Activated gamma-delta T cell treated with Interleukin-2 at 50 U/mL for 16 hours (primary cell): ENCODE data around the gene MSRB2.
A peak's percentile ranks its signal among the peaks of the same experiment; 100 is the strongest.
"Not testable (repeated sequence)": the region's sequence is repeated elsewhere in the genome, so short reads cannot be mapped to it uniquely, and the experiment has no call there.

Source experiments
- DNase-seq: peaks from one replicate; pipeline ENCODE4 v3.0.0-alpha.2; 2020

Gene MSRB2

DNA sequence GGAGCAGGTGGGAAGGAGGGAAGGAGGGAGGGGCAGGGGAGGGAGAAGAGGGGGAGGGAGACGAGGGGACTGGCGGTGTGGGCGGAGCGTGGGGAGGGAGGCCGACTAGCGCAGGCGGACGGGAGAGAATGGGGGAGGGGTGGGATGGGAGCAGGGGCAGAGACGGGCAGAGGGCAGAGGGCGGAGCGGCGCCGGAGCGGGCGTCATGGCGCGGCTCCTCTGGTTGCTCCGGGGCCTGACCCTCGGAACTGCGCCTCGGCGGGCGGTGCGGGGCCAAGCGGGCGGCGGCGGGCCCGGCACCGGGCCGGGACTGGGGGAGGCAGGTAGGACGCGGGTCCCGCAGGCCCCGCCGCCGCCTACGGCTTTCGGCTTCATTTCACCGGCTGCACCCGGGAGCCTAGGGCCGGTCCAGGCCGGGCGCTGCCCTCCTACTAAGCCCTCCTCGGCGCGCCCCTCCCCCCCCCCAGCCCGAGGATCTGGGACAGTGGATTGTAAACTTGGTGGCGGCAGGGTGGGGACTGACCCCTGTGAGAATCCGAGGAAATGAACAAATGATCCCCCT is at the start of gene MSRB2:
Gene MSRB2, plus strand, starts transcription at position 176 of the 562 bp plus-strand sequence. Its CDS starts 30 bp downstream, at position 206.
- peak; percentile 60 for DNase-seq

GRCh38 chr10:23046027-23046426 is 49.4 kb upstream of the MSRB2 start:
- DNase-seq = no peak

GRCh38 chr10:23047201-23048050 is 48.0 kb upstream of the MSRB2 start:
- DNase-seq = no peak

DNA sequence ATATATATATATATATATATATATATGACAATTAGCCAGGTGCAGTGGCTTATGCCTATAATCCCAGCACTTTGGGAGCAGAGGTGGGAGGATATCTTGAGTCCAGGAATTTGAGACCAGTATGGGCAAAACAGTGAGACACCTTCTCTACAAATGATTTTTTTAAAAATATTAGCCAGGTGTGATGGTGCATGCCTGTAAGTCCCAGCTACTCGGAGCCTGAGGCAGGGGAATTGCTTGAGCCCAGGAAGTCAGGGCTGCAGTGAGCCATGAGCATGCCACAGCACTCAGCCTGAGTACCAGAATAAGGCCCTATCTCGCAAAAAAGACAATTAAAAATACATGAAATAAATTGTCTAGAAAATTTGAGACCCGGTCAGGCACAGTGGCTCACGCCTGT is 47.2 kb upstream of the MSRB2 start:
- DNase-seq = no peak

DNA sequence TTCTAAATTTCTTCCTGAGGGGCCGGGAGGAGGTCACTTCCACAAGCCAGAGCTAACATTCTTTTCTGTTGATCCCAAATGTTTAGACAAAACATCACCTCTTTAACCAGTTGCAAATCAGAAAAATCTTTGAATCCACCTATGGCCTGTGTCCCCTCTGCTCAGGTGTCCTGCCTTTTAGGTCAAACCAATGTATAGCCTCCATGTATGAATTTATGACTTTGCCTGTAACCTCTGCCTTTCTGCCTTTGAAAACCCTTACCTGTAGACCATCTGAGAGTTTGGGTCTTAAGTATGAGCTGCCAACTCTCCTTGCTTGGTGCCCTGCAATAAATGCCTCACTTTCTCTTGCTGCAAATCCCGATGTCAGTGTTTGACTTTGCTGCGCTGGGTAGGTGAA is 44.1 kb upstream of the MSRB2 start:
- no peak for DNase-seq

- no peak for DNase-seq
Measured at GRCh38 chr10:23051855-23052331, 43.5 kb upstream of the MSRB2 start.

DNA sequence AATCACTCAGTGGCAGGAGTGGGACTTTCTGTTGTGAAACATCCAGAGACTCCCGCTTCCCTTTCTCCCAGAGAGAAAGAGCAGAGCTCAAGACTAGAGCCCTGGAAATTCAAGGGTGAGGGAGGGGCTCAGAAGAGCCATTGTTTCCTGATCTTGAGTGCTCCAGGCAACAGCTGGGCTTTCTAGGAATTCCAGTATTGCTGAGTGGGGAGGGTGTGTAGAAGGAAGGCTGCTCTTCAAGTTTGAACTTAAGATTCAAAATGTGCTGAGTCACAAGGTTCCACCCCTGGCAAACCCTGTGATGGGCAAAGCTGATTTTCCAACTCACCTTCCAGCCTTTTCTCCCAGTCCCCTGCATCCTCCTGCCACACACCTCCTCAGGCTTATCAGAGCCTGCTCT is 42.3 kb upstream of the MSRB2 start:
- no peak for DNase-seq

DNA sequence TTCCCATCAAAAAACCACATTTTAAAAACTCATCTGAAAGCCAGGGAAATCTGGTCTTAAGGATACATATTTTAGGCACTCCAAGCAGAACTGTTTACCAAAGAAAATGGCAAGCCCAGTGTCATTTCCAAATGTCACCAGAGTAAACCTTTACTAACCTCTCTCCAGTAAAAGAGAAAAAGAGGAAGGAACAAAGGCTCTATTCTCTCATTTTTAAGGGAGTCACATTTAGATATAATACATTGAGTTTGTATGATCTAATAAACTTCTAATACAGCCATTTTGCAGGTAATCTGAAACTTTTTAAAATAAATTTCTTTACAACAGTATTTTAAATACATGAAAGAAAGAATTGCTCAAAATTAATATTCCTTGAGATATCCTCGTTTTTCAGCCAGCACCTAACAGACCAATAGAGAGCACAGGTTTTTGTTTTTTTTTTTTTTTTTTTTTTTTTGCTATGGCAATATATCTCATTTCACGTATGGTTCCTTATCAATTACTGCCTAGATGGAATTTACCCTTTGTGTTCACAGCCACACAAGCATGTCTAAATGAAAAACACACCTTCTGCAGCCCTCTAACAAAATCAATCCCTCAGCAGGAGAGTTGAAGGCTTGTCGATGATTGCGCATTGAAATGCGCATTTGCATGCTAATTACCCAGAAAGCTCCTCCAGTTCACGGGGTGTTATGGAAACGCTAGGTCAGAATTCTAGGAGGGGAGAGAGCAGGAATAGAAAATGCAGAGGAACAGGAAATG is 39.8 kb upstream of the MSRB2 start:
- DNase-seq = no peak

DNA sequence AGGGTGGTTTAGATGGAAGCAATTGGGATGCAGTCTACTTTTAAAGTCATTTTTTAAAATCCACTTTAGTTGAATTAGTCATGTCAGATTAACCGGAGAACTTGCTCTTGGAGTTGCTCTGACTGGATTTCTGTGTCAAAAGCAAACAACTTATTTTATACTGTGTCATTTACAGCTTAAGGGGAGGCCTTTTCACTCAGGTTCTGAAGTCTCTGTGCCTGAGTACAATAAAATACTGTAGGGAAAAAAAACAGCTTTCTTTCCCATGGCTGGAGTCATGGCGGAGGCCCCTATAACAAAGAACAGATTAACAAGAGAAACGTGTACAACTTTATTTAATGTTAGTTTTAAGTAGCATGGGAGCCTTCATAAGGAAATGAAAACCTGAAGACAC is 39.2 kb upstream of the MSRB2 start:
- DNase-seq = no peak

DNA sequence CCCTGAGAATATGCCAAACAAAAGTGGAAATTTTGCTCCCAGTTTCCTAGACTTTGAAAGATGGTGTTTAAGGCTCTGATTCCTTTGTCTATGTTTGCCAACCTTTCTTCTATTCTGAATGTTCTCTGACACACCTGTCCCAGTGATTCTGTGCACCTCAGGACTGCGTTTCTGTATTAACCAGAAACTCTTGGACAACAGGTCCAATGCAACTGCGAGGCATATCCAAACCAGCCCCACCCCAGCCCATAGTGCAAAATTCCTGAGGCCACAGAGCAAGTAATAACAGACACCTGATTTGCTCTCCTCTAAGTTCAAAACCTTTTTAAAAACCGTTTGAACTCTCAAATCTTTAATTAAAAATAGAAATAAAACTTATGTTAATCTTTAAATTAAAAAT is 37.0 kb upstream of the MSRB2 start:
- DNase-seq = no peak

GRCh38 chr10:23060918-23061317 is 34.5 kb upstream of the MSRB2 start:
- DNase-seq = no peak

DNA sequence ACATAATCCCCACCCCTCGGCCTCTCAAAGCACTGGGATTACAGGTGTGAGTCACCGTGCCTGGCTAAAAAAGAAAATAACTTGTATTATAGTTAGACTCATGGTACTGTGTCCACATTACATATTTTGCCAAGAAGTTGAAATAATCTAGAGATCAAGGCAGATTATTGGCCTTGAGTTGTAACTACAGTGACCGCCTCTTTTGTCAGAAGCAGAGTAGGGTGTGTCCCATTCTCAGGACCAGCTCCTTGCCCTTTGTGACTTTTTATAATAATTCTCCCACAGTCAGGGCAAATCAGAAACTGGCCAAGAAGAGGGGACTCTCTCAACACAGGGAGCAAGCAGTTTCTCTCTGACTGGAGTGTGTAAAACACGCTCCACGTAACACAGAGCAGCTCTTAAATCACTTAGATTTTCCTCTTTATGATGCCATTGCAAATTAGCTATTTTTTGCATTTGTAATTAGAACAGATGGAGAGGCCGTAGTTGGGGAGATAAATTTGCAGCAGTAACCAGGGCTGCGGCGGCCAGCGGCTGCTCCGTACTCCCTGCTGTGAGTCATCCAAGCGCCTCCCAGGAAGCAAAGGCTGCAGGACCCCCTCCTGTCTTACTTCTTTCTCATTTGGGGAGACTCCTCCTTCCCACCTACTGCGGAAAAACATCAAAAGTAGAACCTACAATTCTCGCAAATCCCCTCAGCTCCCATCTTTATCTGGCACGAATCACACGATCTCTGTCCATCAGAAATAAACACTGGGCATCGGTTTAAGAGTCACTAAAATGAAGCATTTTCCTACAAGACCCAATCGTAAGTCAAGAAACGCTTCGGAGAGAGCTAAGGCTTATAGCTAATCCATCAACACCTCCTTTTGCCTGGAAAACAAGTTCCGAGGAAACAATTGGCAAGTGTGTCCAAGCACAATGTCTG is 32.1 kb upstream of the MSRB2 start:
- no peak for DNase-seq

DNA sequence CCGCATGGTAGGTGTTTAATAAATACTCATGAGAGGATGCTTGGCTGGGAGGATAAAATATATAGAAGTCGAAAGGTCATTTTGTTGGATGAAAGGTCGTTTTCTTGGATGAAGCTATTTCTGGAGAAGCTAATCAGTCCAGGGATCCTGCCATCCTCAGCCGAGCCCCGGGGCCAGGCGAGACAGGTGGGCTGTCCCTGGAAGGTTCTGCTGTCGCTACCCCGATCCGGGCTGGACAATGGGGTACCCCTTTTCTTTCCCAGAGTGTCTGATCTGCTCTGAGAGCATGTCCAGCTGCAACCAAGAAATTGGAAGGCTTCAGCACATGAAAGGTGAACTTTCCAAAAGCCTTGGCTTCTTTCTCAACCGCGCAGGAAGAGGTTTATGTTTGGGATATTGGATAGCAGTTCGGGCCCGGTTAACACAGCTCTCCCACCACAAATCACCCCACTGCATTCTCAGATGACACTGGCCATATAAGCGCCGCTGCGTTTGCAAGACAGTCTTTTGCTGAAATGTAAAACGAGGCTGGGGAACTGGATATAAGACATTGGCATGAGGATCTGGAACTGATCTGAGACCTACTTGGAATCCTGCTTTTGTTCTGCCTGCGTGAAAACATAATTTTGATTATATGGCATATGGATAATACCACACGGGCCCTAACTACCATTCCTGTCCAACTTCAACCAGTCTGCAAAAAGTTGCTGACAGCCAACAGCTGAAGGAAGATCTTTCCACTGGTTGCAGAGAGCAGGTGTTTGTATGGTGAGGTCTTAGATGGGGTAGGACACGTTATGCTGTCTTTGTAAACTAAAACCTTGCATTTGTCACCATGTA is 31.2 kb upstream of the MSRB2 start:
- DNase-seq = no peak

- DNase-seq = not testable (repeated sequence)
Measured at GRCh38 chr10:23064813-23065114, 30.6 kb upstream of the MSRB2 start.

DNA sequence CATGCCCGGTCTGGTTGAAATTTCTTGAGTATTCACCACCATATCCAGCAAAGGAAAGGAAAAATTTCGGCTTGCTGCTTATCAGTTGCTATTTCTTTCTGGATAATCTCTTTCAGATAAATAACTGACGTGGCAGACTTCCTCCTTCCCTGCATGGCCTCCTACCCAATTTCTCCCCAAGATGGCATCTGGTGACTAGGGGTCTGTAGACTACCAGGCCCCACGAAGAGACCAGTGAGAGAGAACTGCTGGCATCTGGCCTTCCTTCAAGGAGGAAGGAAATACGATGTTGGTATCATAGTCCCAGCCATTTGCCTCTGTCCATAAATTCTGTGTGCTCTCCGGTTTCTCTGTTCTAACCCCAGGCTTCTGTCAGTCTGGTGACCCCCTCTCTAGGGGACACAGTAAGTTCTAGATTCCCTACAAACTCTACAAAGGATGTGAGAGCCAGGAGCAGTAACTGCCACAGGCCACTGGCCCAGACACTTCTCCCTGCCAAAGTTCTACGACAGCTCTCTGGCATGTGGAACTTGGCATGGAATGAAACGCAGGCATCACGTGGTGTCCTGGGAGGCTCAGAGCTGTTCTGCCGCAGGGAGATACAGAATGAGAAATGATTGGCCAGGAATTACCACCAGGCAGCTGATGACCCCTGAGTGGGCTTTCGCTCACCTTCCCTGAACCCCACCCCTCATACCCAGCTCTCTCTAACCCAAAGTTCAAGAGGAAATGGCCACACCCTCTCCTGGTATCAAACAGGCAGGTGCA is 30.0 kb upstream of the MSRB2 start:
- DNase-seq = no peak

DNA sequence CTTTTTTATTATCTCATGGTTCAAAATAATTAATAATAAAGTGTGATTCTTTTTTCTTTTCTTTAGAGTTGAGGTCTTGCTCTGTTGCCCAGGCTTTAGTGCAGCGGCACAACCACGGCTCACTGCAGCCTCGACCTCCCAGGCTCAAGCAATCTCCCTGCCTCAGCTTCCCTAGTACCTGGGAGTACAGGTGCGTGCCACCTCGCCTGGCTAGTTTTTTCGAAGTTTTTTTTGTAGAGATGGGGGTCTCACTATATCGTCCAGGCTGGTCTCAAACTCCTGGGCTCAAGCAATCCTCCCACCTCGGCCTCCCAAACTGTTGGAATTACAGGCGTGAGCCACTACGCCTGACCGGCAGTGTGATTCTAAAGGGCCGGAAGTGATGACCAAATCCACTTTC is 28.0 kb upstream of the MSRB2 start:
- DNase-seq = no peak

GRCh38 chr10:23067939-23068775 is 27.2 kb upstream of the MSRB2 start:
- peak; percentile 60 for DNase-seq

DNA sequence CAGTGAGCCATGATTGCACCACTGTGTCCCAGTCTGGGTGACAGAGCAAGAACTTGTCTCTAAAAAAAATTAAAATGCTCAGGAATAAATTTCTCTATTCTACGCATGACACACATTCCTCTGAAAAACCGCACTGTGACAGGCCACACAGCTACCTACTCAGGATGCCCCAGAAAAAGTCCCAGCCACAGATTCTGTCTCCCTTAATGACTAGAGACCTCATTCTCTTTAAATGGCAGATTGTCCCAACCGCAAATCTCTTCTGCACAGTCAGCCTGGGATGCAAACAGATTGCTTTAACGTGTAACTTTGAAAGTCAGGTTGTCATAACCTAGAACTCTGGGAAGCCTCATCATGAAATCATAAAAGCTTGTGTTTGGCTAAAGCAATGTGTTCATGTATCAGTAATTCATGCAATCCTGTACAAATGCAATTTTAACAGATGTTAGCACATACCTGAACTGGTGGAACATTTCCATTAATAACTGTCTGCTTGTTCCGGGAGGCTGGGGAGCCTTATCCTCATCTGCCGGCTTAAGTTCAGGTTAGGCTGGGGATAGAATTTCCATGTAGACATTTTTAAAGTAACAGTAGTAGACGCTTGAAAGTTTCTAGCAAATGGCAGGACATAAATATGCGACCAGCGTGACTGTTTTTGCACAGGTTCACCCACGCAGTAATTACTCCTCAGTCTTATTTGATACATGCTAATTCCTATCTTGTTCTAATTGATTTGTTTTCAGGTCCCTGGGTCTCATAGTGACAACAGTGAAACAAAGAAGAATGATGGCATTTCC is 26.2 kb upstream of the MSRB2 start:
- no peak for DNase-seq
